Endodermal cell (in vitro differentiated cells): Measurements from ENCODE around the gene C1QBP. TPM values are rescaled to one million over a fixed set of nuclear protein-coding genes. Genes with fewer than 3 reads are reported as not detected.
A peak's percentile ranks its signal among the peaks of the same experiment; 100 is the strongest.

Source experiments
- DNase-seq: peaks from one replicate; pipeline ENCODE4 v3.0.0-alpha.2; 2017
- H3K27ac ChIP-seq: 2 replicates; pipeline ENCODE4 v1.5.1; 2013; ENCODE audit warnings: mild to moderate bottlenecking, low read depth, low read length, moderate library complexity
- H3K27me3 ChIP-seq: 2 replicates; pipeline ENCODE4 v1.6.1; 2013; ENCODE audit warnings: mild to moderate bottlenecking, low read length, moderate library complexity; ENCODE audit not compliant: insufficient read depth, control insufficient read depth, poor library complexity, severe bottlenecking
- H3K36me3 ChIP-seq: 2 replicates; pipeline ENCODE4 v1.7.0; 2013; ENCODE audit warnings: mild to moderate bottlenecking, low read length, moderate library complexity; ENCODE audit not compliant: control insufficient read depth, insufficient read depth
- H3K4me1 ChIP-seq: one replicate; pipeline ENCODE4 v1.7.0; 2013; ENCODE audit warnings: low read length; ENCODE audit not compliant: control insufficient read depth, insufficient read depth
- H3K4me3 ChIP-seq: 2 replicates; pipeline ENCODE4 v1.5.1; 2013; ENCODE audit warnings: mild to moderate bottlenecking, low read length, moderate library complexity
- H3K9ac ChIP-seq: 2 replicates; pipeline ENCODE4 v1.6.1; 2013; ENCODE audit warnings: mild to moderate bottlenecking, low read length, moderate library complexity; ENCODE audit not compliant: poor library complexity, severe bottlenecking; ENCODE audit errors: extremely low read depth
- H3K9me3 ChIP-seq: 2 replicates; pipeline ENCODE4 v1.6.1; 2013; ENCODE audit warnings: mild to moderate bottlenecking, low read length, moderate library complexity; ENCODE audit not compliant: control insufficient read depth
- H3K27ac Mint-ChIP-seq: 2 replicates; pipeline ENCODE4 v1.8.0; 2020; ENCODE audit warnings: mixed read lengths
- H3K27me3 Mint-ChIP-seq: 2 replicates; pipeline ENCODE4 v1.8.0; 2021; ENCODE audit warnings: mild to moderate bottlenecking, mixed read lengths; ENCODE audit not compliant: insufficient read depth
- H3K36me3 Mint-ChIP-seq: 2 replicates; pipeline ENCODE4 v1.8.0; 2020; ENCODE audit warnings: low read depth, mixed read lengths
- H3K4me1 Mint-ChIP-seq: 2 replicates; pipeline ENCODE4 v1.8.0; 2020; ENCODE audit warnings: mixed read lengths
- H3K4me3 Mint-ChIP-seq: 2 replicates; pipeline ENCODE4 v1.8.0; 2020; ENCODE audit warnings: mild to moderate bottlenecking, moderate library complexity, mixed read lengths
- H3K9me3 Mint-ChIP-seq: 2 replicates; pipeline ENCODE4 v1.8.0; 2020; ENCODE audit warnings: mild to moderate bottlenecking, mixed read lengths
- CTCF ChIP-seq: fragments of 200-600 bp; sonication (generic); conservative IDR thresholded peaks from 2 replicates; pipeline ENCODE4 v1.5.0; 2021; ENCODE audit warnings: antibody characterized with exemption, mild to moderate bottlenecking
- WGBS, 2 experiments: methylation state at CpG; one replicate each; pipeline versions ENCODE4 v1.1.5 to v1.1.7; 2013; ENCODE audit warnings: missing lambda C conversion rate in 2 of 2, mixed read lengths in 1 of 2; ENCODE audit not compliant: insufficient coverage in 1 of 2, insufficient read length in 1 of 2; 5-methylcytosine and 5-hydroxymethylcytosine counted together
- total RNA-seq, 2 donors: library from RNA; stranded (reverse); fragmentation: NEBNext Ultra II Directional in 1 of 2; extraction: Animal tissue kit (Norgen Biotek cat#: 25700) in 1 of 2; gene quantifications; 2 replicates in 1 of 2; 3 replicates in 1 of 2; pipeline ENCODE4 v1.2.1, GENCODE V29; 2021

Gene C1QBP
- total RNA-seq, 2 donors from 2014 or later = 213 to 217 TPM

GRCh38 chr17:5418858-5419355 lies 20.0 kb downstream of the C1QBP start:
- no peak for TF ChIP-seq CTCF
- H3K4me1 ChIP-seq = no peaks in the 10 kb centered on the region
- H3K27me3 ChIP-seq = no peaks in the 10 kb centered on the region
- no peak for DNase-seq
- WGBS, 2 experiments = 0 to 1% methylated on average over 10 to 26 of the region's 26 CpGs
- peaks cover 11% of the 10 kb centered on the region for H3K4me1 Mint-ChIP-seq
- H3K27ac Mint-ChIP-seq = peak overlapping the region; percentile 99
- H3K36me3 Mint-ChIP-seq = peaks cover 28% of the 10 kb centered on the region
- H3K9ac ChIP-seq = peak overlapping the region; percentile 88
- peak overlapping the region; percentile 48 for H3K27ac ChIP-seq
- H3K4me3 ChIP-seq = peak overlapping the region; percentile 98
- no peaks in the 10 kb centered on the region for H3K27me3 Mint-ChIP-seq
- no peaks in the 10 kb centered on the region for H3K9me3 Mint-ChIP-seq
- H3K4me3 Mint-ChIP-seq = peak overlapping the region; percentile 96
- peaks cover 47% of the 10 kb centered on the region for H3K36me3 ChIP-seq
- no peaks in the 10 kb centered on the region for H3K9me3 ChIP-seq

GRCh38 chr17:5416901-5417300 lies 22.1 kb downstream of the C1QBP start:
- Mint-ChIP-seq H3K27ac (no peak overlapping the region), H3K27me3 (no peaks in the 10 kb centered on the region), H3K9me3 (no peaks in the 10 kb centered on the region), H3K4me1 (peaks cover 11% of the 10 kb centered on the region), H3K36me3 (peaks cover 30% of the 10 kb centered on the region), H3K4me3 (peak overlapping the region; percentile 96)
- H3K36me3 ChIP-seq = peaks cover 49% of the 10 kb centered on the region
- no peak overlapping the region for H3K27ac ChIP-seq
- TF ChIP-seq CTCF = no peak
- H3K9me3 ChIP-seq = no peaks in the 10 kb centered on the region
- H3K4me3 ChIP-seq = no peak overlapping the region
- no peaks in the 10 kb centered on the region for H3K27me3 ChIP-seq
- DNase-seq = no peak
- no peaks in the 10 kb centered on the region for H3K4me1 ChIP-seq
- WGBS, 2 experiments = 86 to 100% methylated on average over 2 of the region's 2 CpGs
- no peak overlapping the region for H3K9ac ChIP-seq

- WGBS, 2 experiments = 91 to 93% methylated on average over 4 of the region's 4 CpGs
- no peak overlapping the region for H3K27ac ChIP-seq
- H3K27ac Mint-ChIP-seq = peak overlapping the region; percentile 44
- H3K9ac ChIP-seq = no peak overlapping the region
- H3K4me1 Mint-ChIP-seq = peaks cover 4% of the 10 kb centered on the region
- H3K9me3 Mint-ChIP-seq = no peaks in the 10 kb centered on the region
- H3K4me3 ChIP-seq = no peak overlapping the region
- H3K4me3 Mint-ChIP-seq = no peak overlapping the region
- TF ChIP-seq CTCF = no peak
- no peaks in the 10 kb centered on the region for H3K27me3 ChIP-seq
- no peaks in the 10 kb centered on the region for H3K27me3 Mint-ChIP-seq
- DNase-seq = no peak
- no peaks in the 10 kb centered on the region for H3K9me3 ChIP-seq
- peaks cover 41% of the 10 kb centered on the region for H3K36me3 Mint-ChIP-seq
- H3K36me3 ChIP-seq = peaks cover 70% of the 10 kb centered on the region
- no peaks in the 10 kb centered on the region for H3K4me1 ChIP-seq
Measured at GRCh38 chr17:5413682-5414081, 25.3 kb downstream of the C1QBP start.
